DMS153 treated with DMSO at 0.1 percent for 48 hours (cell line): ENCODE measurements around the gene MRTFA.

Experiments used
- DNase-seq: peaks from one replicate; lab custom pipeline; 2025; ENCODE audit not compliant: unreplicated experiment; lab: John Stamatoyannopoulos, UW

The MRTFA gene

DNA sequence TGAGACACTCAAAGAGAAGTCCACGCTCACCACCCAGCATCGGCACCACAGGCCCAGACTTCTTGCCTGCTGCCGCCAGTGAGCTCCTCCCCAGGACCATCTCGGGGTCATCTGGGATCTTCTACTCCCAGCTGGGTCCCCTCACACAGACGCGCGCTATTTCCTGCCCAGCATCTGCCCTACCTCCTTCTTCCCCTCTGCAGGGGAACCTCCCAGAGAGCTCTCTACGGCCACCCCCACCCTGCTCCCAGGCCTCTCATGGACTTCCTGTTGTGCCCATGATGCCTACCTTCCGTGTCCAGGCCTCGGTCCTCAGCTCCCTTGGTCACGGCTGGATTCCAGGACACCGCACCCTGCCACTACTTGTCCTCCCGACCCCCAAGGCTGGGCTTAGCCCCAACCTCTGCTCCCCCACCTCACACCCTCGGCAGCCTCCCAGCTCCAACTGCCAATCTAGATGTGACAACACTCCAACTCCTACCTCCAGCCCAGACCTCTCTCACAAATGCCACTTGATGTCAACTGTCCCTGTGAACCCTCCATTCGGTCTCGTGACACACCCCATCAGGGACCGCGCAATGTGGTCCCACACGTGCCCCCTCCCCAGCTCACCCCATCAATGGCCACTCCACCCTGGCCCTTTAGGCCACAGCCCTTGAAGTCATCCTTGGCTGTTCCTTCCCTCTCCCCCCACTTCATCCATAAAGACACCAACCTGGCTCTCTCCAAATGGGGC, 220.8 kb downstream of the MRTFA start:
- no peak for DNase-seq

DNA sequence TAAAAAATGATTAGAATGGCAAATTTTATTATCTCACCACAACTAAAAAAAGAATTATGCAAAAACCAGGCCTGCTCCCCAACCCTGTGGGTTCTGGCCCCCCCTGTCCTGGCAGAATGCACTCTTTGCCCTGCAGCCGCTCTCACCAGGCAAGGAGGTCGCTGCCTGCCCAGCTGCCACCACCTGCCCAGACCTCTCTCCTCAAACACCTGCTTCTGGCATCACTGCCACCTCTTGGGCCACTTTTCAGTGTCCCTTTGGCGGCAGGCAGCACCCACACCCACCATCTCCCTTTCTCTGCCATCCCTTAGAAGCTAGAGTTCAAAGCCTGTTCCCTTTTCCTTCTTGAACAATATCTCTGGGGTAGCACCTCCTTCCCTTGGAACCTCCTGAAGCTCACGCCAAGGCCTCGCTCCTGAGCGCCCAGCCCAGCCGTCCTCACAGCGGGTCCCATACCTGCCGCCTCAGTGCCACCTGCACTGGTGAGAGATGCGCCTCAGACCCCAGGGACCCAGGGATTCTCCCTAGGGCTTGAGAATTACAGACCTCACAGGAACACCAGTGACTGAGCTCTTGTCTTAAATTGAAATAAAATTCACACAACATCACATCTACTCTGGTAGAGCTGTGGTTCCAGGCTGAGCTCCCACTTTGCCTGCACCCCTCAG, 221.5 kb downstream of the MRTFA start:
- DNase-seq, result no peak

DNA sequence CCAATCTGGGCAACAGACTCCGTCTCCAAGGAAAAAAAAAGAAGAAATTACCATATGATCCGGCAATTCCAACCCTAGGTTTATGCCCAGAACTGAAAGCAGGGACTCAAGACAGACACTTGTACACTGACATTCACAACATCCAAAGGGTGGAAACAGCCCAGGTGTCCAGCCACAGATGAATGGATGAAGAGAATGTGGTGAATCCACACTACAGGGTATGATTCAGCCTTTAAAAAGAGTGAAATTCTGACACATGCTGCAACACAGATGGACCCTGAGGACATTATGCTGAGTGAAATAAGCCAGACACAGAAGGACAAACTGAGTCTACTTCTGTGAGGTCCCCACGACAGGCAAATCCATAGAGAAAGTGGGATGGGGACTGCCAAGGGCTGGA, 222.2 kb downstream of the MRTFA start:
- DNase-seq, result no peak

DNA sequence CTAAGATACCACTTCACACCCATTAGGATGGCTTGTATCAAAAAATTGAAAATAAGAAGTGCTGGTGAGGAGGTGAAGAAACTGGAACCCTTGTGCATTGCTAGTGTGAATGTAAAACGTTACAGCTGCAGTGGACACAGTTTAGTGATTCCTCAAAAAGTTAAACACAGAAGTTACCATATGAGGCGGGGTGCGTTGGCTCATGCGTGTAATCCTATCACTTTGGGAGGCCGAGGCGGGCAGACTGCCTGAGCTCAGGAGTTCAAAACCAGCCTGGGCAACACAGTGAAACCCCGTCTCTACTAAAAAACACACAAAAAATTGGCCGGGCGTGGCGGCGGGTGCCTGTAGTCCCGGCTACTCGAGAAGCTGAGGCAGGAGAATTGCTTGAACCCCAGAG, 222.6 kb downstream of the MRTFA start:
- DNase-seq, result no peak

DNA sequence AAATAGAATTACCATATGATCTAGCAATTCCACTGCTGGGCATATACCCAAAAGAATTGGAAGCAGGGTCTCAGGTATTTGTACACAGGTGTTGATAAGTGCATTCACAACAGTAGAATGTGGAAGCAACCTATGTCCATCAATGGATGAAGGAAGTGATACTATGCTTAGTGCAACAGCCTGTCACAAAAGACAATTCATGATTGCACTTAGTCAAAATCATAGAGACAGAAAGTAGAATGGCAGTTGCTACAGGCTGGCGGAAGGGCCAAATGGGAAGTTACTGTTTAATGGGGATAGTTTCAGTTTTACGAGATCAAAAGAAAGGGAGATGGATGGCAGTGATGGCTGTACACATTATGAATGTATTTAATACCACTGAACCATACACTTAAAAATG, 224.1 kb downstream of the MRTFA start:
- no peak for DNase-seq

DNA sequence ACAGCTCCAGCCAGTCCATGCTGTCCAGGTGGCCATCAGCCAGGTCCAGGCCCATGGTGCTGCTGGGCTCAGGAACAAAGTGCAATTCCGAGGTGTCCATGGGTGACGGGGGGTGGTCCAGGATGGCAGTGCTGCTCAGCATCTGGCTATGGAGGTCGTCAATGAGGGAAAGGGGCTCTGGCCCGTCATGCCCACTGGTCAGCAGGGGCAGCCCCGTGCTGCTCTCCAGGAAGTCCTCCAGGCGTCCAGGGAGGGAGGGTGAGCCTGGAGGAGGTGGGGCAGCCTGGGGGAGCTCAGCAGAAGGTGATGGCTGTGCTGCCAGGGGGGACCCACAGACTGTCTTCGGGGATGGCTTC, 225.0 kb downstream of the MRTFA start:
- DNase-seq, result no peak

DNA sequence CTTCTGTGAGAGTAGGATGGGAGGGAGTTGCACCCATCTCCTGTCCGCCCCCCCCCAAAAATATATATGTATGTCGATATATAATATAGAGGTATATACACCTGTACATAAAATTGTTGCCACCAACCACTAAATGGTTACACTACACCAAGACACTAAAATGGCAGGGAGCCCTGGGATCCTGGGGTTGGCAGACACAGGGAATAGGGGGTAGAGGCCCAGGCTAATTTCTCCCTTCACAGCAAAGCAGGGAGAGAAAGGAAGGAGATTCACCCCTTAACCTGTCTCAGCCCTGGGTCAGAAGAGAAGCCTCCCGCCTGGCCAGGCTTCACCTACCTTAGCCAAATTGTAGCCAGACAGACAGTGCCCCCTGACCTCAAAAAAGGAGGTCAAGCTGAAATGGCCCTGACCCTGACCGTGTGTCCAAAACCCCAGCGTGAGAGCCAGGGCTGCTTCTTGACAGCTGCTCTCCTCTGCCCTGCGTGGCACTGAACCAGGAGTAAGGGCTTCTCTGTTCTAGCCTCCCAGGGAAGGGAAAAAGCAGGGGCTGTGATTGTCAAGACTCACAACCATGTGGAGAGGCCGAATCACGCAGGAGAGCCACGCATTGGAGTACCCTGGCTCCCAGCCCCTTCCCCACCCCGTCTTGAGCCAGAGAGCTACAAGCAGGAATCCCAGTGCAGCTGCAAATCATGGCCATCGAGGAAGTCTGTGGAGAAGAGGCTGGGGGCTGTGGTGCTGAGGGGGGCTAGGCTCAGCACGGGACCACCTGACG, 225.6 kb downstream of the MRTFA start:
- no peak for DNase-seq

DNA sequence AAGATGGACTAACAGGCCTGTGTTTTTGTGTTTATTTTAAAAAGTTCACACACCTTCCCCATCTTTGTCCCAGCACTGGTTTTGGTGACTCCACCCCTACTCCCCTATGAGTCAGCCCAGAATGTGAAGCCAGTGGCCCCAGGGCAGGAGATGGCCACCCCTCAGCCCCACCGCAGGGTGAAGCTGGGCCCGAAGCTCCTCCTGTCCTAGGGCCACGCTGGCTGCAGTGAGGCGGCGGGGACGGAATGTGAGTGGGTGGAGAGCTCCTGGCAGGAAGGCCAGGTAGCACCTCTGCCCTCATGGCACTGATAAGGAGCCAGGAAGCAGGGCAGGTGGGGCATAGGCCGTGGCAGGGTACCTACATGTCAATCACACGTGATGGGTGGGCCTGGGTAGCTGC, 226.2 kb downstream of the MRTFA start:
- no peak for DNase-seq

DNA sequence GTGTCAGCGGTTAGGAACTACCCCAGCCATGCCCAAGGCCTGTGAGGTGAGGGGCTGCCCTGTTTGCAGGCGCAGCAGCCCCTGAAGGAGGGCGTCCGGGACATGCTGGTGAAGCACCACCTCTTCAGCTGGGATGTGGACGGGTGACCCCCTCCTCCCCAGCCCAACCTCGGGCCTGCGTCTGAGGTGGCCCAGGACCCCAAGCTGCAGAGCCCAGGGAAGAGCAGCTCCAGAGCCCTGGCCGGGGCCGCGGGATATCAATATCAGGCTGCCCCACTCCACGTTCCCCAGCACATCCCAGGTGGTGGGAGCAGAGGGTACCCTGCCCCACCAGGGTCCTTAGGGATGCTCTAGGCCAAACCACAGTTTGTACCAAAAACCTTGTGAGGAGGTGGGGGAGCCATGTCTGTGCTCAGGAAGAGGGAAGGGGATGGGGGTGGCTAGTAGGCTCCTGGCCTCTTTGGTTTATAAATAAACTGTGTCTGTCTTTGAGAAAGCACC, 226.9 kb downstream of the MRTFA start:
- no peak for DNase-seq

DNA sequence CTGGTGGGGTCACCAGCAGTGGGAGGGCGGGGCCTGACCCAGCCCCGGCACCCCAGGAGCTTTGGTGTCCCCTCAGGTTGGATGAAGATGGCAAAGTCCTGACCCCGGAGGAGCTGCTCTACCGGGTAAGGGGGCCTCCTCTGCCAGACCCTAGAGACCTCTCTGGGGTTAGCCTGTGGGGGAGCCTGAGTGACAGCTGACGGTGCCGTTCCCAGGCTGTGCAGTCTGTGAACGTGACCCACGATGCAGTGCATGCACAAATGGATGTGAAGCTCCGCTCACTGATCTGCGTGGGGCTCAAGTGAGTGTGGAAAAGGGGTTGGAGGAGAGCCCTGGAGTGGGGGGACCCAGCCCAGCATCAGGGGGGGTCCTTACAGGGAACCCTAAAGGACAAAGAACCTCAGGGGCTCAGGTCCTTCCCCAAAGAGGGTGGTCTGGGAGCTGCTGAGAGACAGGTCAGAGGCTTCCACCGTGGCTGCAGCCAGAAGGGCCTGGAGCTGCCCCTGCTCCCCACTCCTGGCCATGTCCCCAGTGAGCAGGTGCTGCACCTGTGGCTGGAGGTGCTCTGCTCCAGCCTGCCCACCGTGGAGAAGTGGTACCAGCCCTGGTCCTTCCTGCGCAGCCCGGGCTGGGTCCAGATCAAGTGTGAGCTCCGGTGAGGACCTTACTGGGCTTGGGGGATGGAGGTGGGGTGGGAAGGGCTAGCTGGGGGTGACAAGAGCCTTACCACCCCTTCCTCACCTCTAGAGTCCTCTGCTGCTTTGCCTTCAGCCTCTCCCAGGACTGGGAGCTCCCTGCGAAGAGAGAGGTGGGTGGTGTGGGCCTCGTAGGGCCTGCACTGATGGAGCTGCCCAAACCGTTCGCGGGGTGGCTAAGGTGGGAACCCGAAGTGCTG, 227.6 kb downstream of the MRTFA start:
- no peak for DNase-seq

DNA sequence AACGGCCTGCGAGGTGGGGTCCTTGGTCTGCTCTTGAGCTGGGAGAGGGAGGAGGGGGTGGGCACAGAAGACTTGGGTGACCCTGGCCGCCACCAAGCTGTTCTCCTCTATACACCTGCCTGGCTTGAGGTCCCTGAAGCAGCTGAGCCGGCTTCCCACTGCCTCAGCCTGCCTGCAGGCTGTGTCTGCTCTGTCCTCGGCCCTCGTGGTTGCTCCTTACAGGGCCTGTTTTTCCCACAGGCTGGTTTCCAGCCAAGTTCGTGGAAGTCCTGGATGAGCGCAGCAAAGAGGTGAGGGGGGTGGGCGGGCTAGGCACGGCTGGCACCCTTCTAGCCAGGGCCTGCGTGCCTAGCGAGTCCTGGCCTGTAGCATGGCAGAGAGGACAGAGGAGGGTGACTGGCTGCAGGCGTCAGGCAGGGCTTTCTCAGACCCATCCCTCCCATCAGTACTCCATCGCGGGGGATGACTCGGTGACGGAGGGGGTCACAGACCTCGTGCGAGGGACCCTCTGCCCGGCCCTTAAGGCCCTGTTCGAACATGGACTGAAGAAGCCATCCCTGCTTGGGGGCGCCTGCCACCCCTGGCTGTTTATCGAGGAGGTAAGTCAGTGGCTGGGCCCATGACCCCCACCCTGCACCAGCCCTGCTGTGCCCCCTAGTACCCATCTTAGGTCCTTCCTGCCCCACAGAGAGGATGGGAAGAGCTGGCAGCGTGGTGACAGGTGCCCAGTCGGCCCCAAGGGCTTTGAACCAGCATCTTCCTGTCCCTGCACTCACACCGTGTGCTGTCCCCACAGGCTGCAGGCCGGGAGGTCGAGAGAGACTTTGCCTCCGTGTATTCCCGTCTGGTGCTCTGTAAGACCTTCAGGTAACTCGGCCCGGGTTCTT, 228.4 kb downstream of the MRTFA start:
- DNase-seq, result no peak

DNA sequence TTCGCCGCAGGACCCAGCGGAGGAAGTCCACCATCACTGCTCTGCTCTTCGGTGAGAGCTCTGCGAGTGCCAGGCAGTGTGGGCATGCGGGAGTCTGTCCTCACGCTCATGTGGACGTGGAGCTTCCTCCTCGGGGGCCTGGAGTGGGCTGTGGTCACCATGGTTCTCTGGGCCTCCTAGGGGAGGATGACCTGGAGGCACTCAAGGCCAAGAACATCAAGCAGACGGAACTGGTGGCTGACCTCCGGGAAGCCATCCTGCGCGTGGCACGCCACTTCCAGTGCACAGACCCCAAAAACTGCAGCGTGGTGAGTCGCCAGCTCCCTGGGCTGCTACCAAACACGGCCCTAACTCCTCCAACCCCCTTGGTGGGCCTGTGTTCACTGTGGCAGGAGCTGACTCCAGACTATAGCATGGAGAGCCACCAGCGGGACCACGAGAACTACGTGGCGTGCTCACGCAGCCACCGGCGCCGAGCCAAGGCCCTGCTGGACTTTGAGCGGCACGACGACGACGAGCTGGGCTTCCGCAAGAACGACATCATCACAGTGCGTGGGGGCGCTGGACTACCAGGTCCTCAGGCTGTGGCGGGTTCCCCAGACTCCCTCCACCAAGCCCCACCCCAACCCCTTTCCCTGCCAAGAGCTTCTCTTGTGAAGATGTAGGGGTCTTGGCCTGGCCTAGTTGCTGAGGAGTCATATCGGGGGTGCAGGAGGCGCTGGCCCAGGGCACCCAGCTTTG, 229.3 kb downstream of the MRTFA start:
- no peak for DNase-seq

DNA sequence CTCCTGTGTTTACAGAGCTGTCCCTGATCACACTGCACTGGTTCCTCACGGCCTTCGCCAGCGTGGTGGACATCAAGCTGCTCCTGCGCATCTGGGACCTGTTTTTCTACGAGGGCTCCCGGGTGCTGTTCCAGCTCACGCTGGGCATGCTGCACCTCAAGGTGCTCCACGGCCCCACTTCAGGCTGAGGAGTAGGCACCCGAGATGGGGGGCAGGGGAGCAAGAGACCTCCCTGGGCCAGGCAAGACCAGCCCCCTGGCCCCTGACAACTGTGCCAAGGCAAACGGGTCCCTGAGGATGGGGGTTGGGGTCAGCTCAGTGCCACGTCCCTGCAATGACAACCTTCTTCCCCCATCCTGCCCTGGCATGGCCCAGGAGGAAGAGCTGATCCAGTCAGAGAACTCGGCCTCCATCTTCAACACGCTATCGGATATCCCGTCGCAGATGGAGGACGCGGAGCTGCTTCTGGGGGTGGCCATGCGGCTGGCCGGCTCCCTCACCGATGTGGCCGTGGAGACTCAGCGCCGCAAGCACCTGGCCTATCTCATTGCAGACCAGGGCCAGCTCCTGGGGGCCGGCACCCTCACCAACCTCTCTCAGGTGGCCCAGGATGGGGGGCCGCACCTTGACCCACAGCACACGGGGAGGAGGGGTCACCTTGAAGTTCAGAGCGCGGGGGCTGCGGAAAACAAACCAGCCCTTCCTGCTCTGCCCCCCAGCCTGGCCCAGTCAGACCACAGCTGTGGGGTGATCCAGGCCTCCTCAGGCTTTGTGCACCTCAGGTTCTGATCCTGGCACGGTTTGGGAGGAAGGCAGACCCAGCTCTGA, 230.2 kb downstream of the MRTFA start:
- no peak for DNase-seq

DNA sequence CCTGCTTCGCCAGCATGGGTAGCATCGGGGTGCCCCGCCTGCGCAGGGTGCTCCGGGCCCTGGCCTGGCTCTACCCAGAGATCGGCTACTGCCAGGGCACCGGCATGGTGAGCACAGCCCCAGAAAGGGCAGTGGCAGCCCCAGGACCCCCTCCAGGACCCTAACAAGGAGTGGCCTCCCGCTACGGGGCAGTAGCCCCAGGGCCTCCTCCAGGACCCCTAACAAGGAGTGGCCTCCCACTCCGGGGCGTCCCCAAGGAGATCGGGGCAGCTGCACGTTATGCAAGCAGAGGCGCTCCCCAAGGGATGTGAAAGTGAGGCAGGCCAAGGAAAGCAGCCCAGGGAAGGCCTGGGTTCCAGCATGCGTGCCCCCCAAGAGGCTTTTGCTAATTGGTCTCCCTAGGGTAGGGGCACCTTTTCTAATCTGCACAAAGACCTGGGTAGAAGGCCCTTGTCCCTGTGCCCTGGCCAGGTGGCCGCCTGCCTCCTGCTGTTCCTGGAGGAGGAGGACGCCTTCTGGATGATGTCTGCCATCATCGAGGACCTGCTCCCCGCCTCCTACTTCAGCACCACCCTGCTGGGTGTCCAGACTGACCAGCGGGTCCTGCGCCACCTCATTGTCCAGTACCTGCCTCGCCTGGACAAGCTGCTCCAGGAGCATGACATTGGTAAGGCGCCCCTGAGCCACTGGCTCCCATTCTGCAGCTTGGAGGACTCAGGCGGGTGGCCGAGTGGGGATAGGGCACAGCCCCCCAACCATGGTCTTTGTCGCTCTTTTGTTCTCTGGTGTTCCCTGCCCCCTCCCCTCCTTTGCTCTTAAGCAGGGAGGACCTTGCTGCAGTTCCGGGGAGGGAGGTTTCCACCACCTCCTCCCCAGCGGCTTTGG, 231.1 kb downstream of the MRTFA start:
- no peak for DNase-seq

DNA sequence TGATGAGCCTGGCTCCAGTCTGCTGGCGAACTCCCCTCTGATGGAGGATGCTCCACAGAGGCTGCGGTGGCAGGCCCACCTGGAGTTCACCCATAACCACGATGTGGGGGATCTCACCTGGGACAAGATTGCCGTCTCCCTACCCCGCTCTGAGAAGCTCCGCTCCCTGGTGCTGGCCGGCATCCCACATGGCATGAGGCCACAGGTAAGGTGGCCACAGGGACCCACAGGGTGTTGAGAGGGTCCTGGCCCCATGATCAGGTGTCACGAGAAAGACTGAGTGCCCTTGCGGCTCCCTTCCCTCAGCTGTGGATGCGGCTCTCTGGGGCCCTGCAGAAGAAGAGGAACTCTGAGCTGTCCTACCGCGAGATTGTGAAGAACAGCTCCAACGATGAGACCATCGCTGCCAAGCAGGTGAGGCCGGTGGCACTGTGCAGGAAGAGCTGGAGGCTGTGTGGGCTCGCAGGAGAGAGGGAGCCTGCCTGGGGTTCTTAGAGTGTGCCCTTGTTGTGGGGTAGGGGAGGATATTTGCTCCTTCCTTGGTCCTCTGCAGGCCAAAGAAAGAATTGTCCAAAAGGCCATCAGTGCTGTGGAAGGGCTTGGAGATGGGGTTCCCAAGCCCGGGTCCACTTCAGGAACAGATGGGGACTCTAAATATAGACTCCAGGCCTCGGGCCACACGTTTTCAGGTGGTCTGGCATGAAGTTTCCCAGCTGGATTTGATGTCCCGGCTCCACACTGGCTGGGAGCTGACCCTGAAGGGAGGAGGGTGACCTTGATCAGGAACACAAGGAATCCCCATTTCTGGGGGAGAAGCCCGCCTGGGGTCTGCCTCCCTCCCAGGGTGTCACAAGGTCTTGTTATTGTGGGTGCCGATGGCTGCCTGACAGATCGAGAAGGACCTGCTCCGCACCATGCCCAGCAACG, 232.0 kb downstream of the MRTFA start:
- no peak for DNase-seq

DNA sequence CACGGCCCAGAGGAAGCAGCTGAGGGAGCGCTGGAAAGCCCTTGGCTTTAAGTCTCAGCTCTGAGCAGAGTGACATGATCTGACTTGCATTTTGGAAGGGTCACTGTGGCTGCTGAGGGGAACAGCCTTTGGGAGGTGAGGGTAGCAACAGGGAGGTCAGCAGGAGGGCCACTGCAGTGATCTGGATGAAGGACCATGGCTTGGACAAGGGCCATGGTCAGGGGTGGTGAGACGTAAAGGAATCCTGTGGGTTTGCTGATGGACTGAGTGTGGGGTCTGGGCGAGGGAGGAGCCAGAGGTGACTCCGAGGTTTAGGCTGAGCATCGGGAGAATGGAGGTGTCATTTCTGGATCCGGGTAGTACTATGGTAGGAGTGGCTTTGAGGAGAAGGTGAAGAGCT, 232.9 kb downstream of the MRTFA start:
- DNase-seq, result no peak
